ENCODE results near the gene BTBD19.
"Not testable (repeated sequence)": the region's sequence is repeated elsewhere in the genome, so short reads cannot be mapped to it uniquely, and the experiment has no call there.

The BTBD19 gene

DNA sequence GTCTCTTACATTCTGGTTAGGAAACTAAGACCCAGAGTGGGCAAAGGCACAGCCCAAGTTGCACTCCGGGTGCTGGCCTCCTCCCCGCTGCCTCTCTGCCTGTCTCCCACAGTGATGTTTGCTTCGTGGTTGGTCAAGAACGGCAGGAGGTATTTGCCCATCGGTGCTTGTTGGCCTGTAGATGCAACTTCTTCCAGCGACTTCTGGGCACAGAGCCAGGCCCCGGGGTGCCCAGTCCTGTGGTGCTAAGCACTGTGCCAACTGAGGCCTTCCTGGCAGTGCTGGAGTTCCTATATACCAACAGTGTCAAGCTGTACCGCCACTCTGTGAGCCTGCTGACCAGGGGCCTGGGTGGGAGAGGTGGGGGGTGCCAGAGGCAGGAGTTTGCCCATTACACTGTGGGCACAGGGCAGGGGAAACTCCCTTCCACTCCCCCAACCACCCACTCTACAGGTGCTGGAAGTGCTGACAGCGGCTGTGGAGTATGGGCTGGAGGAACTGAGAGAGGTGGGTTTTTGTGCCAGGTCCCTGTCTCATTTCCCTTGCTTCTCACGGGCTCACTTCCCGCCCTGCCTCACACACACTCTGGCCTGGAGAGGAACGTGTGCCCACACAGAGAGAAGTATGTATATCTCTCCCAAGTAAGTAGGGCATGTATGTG, 1.9 kb downstream of the BTBD19 start:
- DNase-seq = peak in 1 of 6 experiments; percentile 32

DNA sequence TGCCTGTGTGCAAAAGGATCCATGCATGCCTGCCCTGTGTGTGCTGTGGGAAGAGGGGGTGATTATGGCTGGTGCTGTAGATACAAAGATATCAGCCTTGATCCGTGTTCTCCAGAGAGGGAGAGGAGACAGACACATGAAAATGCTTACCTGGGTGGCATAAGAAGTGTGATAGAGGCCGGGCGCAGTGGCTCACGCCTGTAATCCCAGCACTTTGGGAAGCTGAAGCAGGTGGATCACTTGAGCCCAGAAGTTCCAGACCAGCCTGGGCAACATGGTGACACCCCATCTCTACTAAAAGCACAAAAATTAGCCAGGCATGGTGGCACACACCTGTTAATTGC, 2.4 kb downstream of the BTBD19 start:
- DNase-seq = not testable (repeated sequence)

DNA sequence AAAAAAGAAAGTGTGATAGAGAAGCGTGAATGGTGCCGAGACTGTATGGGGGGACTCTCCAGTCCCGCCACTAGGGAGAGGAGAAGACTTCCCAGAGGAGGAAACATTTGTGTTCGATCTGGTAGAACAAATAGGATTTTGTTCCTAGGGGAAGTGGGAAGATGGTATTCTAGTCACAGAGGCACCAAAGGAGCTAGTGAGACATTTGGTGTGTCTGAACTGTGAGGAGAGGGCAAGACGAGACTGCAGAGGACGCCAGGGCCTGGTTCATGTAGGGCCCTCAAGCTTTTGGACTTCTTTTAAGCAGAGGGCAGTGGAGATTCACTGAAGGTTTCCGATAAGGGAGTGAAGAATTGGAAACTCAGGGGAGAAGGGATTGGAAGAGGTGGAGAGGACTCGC, 2.9 kb downstream of the BTBD19 start:
- DNase-seq = no peak

DNA sequence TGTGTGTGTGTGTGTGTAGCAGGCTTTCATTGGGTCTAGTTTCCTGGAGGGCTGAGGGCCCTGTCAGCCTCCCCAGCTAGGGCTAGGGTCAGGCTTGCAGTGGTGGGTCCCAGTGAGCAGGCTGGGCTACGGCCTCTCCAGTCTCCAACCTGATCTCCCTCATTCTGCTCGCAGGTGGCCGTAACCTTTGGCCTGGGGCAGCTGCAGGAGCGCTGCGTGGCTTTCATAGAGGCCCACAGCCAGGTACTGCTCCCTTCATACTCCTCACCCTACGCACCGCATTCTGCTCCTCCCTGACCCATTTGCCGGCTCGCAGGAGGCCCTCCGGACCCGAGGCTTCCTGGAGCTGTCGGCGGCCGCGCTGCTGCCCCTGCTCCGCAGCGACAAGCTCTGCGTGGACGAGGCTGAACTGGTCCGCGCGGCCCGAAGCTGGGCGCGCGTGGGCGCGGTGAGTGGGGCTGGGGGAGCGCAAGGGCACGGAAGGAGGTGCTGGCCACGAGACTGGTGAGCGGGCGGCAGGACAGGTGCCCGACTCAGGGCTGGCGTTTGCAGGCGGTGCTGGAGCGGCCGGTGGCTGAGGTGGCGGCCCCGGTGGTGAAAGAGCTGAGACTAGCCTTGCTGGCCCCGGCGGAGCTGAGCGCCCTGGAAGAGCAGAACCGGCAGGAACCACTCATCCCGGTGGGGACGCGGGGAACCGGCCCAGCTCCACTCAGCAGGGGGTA, 4.7 kb downstream of the BTBD19 start:
- DNase-seq = no peak

DNA sequence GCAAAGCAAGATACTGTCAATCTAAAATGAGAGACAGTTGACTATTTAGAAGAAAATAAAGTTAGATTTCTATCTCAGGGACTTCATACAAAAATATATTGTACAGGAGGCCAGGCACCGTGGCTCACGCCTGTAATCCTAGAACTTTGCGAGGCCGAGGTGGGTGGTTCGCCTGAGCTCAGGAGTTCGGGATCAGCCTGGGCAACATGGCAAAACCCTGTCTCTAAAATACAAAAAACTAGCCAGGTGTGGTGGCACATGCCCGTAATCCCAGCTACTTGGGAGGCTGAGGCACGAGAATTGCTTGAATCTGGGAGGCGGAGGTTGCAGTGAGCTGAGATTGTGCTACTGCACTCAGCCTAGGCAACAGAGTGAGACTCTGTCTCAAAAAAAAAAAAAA, 7.6 kb downstream of the BTBD19 start:
- not testable (repeated sequence) for DNase-seq

DNA sequence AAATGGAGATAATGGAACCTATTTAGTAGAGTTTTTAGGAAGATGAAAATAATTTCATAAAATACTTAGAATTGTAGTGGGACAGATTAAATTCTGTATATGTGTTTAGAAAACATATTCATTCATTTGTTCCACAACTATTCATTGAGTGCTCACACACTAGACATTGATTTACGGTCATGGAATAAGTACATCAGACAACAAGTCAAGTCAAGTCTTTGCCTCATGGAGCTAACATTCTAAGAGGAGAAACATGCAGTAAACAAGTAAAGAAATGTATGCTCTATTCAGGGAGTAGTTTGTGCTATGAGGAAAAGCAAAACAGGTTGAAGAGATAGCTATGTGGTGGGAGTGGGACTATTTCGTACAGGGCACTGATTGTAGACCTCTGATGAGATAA, 9.0 kb downstream of the BTBD19 start:
- DNase-seq = no peak

DNA sequence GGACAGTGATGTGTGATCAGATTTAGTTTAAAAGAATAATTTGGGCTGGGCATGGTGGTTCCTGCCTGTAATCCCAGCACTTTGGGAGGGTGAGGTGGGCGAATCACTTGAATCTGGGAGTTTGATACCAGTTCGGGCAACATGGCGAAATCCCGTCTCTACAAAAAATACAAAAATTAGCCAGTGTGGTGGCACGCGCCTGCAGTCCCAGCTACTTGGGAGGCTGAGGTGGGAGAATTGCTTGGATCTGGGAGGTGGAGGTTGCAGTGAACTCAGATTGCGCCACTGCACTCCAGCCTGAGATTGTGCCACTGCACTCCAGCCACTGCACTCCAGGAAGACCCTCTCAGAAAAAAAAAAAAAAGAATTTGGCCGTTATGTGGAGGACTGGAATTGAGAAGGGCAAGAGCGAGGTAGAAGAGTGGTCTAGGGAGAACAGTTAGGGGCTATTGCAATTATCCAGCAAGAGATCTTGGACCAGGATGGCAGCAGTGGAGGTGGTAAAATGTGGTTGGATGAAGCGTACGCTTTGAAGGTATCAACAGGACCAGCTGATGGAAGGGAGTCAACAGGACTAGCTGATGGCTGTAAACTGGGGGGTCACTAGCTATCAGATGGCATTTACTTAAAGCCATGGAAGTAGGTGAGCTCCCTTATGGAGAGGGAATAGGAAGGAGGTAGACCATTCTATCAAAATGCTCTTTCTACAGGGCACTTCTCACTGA, 9.6 kb downstream of the BTBD19 start:
- no peak for DNase-seq

DNA sequence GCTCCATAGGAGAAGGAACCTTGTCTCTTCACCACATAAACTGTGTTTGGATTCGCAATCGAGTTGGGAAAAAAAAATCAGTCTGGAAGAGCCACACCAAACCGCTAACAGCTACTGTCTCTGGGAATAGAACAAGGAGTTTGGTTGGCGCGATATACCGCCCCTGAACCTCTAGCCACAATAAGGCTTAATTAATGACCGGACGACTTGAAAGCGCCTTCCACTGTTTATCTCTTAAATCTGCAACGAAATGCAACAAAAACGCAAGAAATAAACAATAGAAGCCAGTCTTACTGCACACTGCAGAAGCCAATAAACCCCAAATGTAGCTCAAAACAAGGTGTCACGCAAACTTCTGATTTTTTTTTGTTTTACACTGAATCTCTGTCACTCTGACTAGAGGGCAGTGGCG, 10.9 kb downstream of the BTBD19 start:
- no peak for DNase-seq

DNA sequence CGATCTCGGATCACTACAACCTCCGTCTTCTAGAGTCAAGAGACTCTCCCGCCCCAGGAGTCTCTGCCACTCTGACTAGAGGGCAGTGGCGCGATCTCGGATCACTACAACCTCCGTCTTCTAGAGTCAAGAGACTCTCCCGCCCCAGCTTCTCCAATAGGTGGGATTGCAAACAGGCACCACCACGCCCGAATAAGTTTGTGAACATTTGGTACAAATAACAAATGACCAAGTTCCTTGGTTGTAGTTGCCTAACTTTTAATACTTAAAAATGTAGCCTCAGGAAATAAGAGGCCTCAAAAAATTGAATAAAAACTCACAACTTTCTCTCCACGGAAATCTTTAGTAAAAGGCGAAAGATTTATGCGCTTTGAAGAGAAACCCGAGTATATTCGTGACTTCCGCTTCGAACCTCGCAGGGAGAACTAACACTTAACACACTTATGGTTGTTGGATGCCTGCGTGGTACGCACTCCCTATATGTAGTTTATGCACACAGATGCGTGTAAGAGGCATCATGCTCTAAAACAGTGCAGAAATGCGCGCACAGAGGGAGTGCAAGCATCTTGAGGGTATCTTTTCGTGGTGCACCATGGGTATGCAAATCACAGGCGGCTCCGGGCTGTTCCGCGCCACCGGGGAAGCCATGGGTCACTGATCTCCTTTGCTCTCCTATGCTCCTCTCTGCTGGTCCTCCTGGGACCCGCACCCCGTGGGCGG, 11.4 kb downstream of the BTBD19 start:
- DNase-seq = peak; percentile 65 to 99 (median 84)

DNA sequence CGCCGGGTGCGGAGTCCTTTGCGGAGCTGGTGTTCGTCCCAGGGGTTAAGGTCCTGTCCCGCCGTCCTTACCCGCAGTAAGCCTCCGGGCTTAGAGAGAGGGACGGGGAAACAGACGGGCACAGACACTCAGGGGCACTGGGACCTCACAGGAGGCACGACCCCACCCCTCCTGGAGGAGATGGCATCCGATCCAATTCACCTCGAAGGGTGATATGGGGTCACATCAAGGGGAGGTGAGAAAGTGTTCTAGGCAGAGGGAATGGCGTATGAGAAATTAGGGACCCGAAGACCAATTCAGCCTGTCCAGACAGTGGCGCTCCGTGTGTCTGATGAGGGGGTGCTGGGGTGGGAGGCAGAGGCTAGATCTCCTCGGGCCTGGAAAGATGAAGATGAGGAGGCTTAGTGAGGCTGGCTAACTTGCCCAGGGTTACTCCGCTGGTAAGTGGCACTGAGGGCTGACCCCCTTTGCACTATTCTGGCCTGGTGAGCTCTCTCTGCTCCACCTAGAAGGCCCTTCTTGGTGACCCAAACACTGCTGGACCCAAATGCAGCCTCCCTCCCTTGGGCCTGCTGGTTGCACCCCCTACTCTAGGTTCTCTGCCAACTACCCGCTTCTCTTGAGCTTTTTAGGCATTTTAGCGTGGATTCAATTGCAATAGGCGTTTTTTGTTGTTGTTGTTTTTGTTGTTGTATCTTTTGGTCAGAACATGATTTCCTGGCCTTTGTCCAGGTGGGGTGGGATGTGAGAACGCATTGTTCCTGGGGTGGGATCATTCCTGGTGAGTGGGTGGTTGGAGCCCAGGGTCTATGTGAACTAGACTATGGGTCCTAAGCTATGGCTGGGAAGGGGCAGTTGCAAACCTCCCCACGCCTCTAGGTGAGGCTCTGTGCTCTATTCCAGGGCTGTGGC, 12.3 kb downstream of the BTBD19 start:
- no peak for DNase-seq

DNA sequence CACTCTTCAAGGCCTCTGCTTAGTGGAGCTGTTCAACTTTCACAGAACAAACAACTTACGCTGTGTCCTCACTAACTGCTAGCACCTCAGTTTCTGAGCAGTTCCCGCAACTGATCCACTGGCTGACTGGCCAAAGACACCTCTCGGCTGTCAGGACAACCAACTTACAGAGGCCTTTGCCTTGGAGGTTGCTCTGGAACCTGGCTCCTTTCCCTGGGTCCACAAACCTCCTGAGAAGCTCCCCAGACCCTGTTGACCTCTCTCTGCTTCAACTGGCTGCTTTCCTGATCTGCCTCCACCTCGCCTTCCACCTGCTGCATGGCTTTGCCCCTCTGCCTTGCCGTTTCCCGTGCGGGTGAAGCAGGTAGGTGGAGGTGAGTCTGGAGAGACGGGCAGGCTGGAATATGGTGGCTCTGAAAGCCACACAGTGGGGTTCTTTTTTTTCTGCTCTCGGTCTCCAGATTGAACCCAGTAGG, 13.0 kb downstream of the BTBD19 start:
- DNase-seq = no peak

DNA sequence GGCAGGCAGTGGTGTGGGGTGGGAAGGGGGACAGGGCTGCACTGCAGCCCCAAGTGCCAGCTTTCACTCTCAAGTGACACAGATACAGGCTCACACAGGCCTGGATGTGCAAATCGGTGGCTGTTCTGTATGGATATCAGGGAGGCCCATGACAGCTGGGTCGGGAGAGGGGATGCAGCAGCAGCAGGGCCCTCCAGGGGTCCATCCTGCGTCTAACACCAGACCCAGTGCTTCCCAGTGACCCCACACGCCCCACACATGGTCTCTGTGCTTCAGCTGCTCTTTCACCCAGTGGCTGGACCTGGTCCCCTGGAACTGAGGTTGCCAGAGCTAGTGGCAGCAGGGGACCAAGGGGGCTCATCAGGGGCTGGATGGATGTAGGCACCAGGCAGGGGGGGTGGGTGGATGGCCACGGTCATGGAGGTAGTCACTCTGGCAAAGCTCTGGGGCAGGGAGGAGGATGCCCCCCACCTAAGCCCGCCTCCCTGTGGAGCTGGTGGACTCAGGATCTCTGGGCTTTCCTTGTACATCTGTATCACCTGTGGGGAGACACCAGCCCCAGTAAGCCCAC, 13.9 kb downstream of the BTBD19 start:
- DNase-seq = no peak

DNA sequence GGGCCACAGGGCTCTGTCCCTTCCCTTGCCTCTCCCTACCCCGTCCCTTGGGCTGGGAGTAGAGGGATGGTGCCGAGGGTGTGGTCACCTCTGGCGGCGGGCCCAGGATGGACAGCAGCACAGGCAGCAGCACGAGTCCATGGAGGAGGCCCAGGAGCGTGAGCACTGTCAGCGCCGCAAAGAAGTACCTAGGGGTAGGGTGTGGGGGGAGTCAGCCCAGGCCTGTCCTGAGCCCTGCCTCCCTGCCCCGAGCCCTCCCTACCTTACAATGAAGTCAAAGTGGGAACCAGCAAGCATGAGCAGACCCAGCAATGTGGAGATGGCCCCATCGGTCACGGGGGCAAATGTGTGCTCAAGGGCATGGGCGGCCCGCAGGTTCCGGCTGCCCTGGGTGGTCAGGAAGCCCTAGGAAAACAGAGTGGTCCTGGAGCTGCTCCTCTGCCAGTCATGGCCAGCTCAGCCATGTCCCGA, 14.7 kb downstream of the BTBD19 start:
- DNase-seq = no peak

DNA sequence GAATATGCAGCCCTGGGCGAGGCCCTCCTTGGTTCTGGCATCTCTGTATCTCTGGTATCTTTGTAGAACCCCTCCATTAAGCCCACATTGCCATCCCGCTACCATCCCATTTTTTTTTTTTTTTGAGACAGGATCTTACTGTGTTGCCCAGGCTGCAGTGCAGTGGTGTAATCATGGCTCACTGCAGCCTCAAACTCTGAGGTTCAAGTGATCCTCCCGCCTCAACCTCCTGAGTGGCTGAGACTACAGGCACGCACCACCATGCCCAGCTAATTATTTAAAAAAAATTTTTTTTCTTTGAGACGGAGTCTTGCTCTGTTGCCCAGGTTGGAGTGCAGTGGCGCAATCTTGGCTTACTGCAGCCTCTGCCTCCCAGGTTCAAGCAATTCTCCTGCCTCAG, 16.1 kb downstream of the BTBD19 start:
- not testable (repeated sequence) for DNase-seq

DNA sequence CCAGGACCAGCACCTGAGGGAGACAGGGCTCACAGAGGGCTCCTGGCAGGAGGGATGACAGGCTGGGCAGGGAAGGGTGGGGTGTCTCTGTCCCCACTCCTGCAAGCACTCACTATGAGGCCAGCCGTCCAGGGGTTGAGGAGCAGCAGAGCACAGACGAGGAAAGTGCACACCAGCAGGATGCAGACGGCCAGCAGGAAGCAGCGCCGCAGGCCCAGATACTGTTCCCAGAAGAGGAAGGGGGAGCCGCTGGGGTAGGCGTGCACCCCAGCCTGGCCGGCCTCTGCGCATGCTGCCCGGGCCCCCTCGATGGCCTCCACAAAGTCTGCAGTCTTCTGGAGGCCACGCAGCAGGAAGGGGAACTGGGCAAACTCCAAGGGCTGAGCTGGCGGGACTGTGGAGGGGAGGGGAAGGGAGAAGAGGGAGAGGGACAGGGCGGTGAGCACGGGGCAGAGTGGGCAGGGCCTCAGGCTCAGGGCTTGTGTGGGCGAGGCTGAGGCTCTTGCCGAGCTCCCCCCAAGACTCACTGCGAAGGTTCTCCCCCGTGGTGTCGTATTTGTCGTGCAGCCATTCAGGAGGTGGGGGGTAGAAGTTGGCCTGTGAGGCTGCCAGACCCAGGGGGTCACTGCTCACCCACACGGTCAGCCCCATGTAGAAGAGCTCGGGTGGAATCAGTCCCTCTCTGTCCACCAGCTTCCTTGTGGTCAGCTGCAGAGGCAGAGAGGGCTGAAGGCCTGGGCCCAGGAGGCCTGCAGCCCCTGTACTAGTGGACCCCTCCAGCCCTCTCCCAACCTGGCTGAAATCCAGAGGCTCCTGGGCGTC, 18.3 kb downstream of the BTBD19 start:
- DNase-seq = no peak

DNA sequence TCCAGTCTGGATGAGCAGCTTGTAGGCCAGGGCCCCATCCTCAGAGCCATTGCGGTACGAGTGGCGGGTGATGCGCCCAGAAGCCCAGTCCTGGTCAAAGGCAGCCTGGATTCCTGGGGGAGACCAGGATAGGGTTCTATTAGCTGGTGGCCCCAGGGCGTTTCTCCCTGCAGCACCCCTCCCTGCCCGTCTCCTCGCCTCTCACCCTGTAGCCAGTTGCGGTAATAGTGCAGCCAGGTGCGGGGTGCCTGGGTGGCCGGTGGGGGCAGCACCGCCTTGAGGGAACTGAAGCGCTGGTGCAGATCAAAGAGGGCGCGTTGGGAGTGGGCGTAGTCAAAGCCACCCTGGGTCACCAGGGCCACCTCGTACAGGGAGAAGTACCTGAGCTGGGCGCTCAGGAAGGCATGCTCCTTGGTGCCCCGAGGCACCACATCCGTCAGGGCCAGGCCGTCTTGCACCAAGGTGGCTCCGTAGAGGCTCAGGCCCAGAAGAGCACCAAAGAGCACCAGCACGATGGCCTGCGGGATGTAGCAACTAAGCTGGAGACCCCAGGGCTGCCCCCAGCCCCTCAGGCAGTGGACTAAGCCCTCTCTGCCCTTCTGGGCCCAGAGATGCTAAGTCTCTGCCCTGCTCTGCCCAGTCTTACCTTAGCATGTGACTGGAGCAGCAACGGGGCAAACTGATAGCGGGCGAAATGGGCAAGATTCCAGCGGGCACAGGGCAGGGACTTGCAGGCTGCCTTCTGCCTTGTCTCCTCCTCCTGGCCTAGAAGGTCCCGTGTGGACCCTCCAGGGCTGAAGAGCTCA, 19.1 kb downstream of the BTBD19 start:
- no peak for DNase-seq

DNA sequence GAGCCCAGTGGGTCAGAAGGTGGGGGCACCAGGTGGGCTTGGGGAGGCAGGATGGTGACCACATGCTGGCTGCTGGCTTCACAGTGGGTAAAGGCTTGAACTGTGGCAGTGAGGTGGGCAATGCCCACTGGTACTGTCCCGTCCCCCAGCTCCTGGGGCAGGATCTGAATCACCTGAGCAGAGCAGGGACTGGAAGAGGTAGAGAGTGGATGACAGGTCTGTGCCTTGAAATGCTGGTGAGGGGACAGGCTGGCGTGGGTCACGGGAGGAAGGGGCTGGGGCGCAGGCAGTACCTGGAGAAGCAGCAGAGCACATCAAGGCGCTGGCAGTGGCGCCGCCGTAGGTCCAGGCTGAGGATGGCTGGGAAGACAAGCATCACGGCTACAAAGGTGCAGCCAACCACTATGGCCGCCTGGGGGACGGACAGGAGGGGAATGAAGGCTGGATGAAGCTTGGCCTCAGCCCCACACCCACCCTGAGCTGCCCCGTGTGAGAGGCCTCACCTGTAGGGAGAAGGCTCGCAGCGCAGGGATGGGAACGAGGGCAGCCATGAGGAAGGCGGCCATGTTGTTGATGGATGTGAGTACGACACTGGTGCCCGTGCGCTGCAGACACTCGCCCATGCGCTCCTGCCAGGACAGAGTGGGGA, 19.8 kb downstream of the BTBD19 start:
- DNase-seq = no peak

DNA sequence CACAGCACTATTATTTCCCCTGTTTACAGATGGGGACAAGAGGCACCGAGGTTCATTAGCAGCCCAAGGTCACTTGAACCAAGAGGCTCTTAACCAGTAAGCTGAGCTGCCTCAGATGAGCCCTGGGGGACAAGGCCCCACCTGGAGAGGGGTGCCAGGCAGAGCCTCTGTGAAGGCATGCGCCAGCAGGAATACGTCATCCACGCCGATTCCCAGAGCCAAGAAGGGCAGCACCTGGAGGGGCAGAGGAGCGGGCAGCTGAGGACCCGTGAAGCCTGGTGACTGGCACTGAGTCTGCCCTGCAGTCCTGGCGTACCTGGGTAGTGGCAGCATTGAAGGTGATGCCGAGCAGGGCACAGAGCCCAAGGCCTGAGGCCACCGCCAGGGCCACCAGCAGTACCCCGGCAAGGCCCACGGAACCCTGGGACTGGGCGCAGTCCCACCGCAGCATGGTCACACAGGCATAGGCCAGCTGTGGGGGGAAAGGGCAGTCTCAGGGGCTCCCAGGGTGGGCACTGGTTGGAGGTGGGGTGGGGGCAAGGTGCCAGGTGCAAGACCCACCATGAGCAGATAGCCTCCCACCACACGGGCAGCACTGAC, 20.6 kb downstream of the BTBD19 start:
- no peak for DNase-seq

All from stimulated activated naive CD4-positive, alpha-beta T cell (primary cell).